DMS53 treated with DMSO at 0.1 percent for 48 hours (cell line): ENCODE data around the gene IYD.
A peak's percentile ranks its signal among the peaks of the same experiment; 100 is the strongest.
"Not testable (repeated sequence)": the region's sequence is repeated elsewhere in the genome, so short reads cannot be mapped to it uniquely, and the experiment has no call there.

ENCODE experiments used
- DNase-seq: peaks from one replicate; lab custom pipeline; 2025; ENCODE audit not compliant: unreplicated experiment; lab: John Stamatoyannopoulos, UW

IYD gene

GRCh38 chr6:150349546-150349945 lies 19.3 kb upstream of the IYD start:
- DNase-seq, result no peak

GRCh38 chr6:150352321-150353296 lies 16.2 kb upstream of the IYD start:
- no peak for DNase-seq

GRCh38 chr6:150353445-150353844 lies 15.4 kb upstream of the IYD start:
- DNase-seq, result no peak

- DNase-seq, result no peak
Measured at GRCh38 chr6:150354754-150355571, 13.8 kb upstream of the IYD start.

- DNase-seq, result no peak
Measured at GRCh38 chr6:150355932-150356331, 12.9 kb upstream of the IYD start.

- no peak for DNase-seq
Measured at GRCh38 chr6:150361876-150362275, 6.9 kb upstream of the IYD start.

GRCh38 chr6:150363733-150364132 lies 5.1 kb upstream of the IYD start:
- no peak for DNase-seq

GRCh38 chr6:150366118-150366778 lies 2.6 kb upstream of the IYD start:
- DNase-seq, result no peak

GRCh38 chr6:150369408-150369807 lies 596 bp downstream of the IYD start:
- DNase-seq, result no peak

- no peak for DNase-seq
Measured at GRCh38 chr6:150370112-150370511, 1.3 kb downstream of the IYD start.

GRCh38 chr6:150371356-150371755 lies 2.5 kb downstream of the IYD start:
- DNase-seq, result no peak

GRCh38 chr6:150372051-150372450 lies 3.2 kb downstream of the IYD start:
- DNase-seq, result no peak

- no peak for DNase-seq
Measured at GRCh38 chr6:150373260-150373701, 4.5 kb downstream of the IYD start.

- DNase-seq, result not testable (repeated sequence)
Measured at GRCh38 chr6:150374346-150374745, 5.5 kb downstream of the IYD start.

- no peak for DNase-seq
Measured at GRCh38 chr6:150377211-150377781, 8.5 kb downstream of the IYD start.

- DNase-seq, result no peak
Measured at GRCh38 chr6:150380256-150380655, 11.4 kb downstream of the IYD start.

GRCh38 chr6:150382171-150382570 lies 13.4 kb downstream of the IYD start:
- DNase-seq, result no peak

- no peak for DNase-seq
Measured at GRCh38 chr6:150391414-150391813, 22.6 kb downstream of the IYD start.

- DNase-seq, result no peak
Measured at GRCh38 chr6:150391890-150392289, 23.1 kb downstream of the IYD start.

GRCh38 chr6:150392452-150393220 lies 23.8 kb downstream of the IYD start:
- DNase-seq, result peak; percentile 61
